Erythroblast (primary cell): Measurements from ENCODE around the gene CCN2.
"Not testable (repeated sequence)": the region's sequence is repeated elsewhere in the genome, so short reads cannot be mapped to it uniquely, and the experiment has no call there.

ENCODE experiments used
- DNase-seq, 2 experiments: peaks; one replicate each; lab custom pipeline; 2025; lab: John Stamatoyannopoulos, UW
- GATA1 ChIP-seq: IDR thresholded peaks from 2 replicates; pipeline ENCODE4 v1.6.1; 2011; ENCODE audit warnings: low read depth, mild to moderate bottlenecking, control low read depth, low read length, moderate library complexity
- POLR2A ChIP-seq: IDR thresholded peaks from 2 replicates; pipeline ENCODE4 v1.6.1; 2011; ENCODE audit warnings: mild to moderate bottlenecking, low read length

The CCN2 gene

GRCh38 chr6:131917318-131917717, 33.9 kb downstream of the CCN2 start:
- TF ChIP-seq POLR2A (no peak), GATA1 (no peak)
- no peak for DNase-seq

DNA sequence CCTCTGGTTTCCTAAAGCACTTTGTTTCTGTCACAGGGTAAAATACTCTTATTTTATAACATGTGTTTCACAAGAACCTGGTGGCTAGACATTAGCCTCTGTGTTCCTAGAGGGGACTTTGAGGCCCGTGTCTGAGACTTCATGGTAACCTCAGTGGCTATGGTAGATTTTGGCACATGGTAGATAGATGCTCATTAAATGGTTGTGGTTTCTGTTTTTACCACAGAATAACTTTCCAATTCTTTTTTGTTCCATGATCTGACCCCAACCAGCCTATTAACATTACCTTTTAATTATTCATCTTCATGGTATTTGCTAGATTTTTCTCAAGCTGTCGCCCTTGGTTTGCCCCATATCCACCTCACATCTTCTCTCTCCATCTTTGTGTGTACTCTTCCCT, 34.3 kb downstream of the CCN2 start:
- DNase-seq = no peak
- TF ChIP-seq POLR2A (no peak), GATA1 (no peak)

DNA sequence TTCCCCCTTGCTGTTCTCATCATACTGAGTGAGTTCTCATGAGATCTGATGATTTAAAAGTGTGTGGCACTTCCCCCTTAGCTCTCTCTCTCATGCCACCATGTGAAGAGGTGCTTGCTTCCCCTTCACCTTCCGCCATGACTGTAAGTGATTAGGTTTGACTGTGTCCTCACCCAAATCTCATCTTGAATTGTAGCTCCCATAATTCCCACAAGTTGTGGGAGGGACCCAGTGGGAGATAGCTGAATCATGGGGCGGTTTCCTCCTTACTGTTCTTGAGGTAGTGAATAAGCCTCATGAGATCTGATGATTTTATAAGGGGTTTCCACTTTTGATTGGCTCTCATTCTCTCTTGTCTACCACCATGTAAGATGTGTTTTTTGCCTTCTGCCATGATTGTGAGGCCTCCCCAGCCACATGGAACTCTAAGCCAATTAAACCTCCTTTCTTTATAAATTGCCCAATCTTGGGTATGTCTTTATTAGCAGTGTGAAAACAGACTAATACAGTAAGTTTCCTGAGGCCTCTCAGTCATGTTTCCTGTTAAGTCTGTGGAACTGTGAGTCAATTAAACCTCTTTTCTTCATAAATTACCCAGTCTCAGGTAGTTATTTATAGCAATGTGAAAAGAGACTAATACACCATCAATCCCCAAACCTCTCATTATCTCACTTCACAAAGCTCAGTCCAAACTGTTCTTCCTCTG, 34.9 kb downstream of the CCN2 start:
- not testable (repeated sequence) for DNase-seq

- TF ChIP-seq POLR2A (no peak), GATA1 (no peak)
- DNase-seq = peak; percentile 64 to 77
Measured at GRCh38 chr6:131914967-131915751, 36.0 kb downstream of the CCN2 start.

GRCh38 chr6:131914234-131914633, 36.9 kb downstream of the CCN2 start:
- no peak for DNase-seq
- TF ChIP-seq GATA1 (no peak), POLR2A (no peak)

- TF ChIP-seq POLR2A (no peak), GATA1 (no peak)
- DNase-seq = no peak
Measured at GRCh38 chr6:131911951-131912350, 39.2 kb downstream of the CCN2 start.

- no peak for DNase-seq
Measured at GRCh38 chr6:131910956-131911355, 40.2 kb downstream of the CCN2 start.

DNA sequence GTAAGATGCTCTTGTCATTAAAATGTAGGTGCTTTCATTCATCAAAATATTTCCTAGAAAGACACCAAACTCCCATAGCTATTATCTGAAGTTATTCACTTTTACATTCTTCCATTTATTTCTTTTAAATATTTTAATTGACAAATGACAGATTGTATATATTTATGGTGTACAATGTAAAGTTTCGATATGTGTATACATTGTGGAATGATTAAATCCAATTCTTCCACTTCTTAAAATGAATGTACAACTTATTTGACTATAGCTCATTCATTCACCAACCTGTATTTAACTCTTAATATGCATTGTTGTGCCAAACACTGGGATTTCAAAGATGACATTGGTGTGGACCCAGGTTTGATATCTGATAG, 41.0 kb downstream of the CCN2 start:
- TF ChIP-seq GATA1 = no peak
- no peak for TF ChIP-seq POLR2A
- DNase-seq = no peak

More at GRCh38 chr6:131910956-131911355, 40.2 kb downstream of the CCN2 start:
- TF ChIP-seq GATA1 (no peak), POLR2A (no peak)

DNA sequence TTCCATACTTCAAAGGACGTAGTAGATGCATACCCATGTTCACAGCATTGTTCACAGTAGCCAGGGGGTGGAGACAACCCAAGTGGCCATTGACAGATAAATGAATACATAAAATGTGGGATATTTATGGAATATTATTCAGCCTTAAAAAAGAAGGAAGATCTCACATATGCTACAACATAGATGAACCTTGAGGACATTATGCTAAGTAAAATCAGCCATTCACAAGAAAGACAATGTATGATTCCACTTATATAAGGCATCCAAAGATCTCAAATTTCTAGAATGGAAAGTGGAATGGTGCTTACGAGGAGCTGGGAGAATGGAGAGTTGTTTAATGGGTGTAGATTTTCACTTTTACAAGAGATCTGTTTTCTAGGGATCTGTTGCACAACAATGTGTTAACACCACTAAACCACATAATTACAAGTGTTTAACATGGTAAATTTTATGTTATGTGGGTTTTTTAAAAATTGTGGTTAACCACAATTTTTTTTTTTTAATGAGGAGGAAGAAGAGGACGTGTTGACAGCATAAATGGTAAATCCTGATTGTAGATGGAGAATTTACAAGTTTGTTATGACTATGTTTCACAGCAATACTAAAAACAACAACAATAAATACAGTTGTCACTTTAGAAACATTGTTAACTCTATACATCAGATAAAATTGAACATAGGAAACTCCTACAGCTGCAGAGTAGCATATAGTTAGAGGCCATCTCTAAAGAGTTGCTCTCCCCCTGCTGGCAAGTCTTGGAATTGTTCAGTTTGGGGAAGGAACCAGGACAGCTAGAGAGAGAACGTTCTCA, 41.6 kb downstream of the CCN2 start:
- TF ChIP-seq POLR2A = no peak
- TF ChIP-seq GATA1 = no peak
- DNase-seq = peak; percentile 66 to 77

- DNase-seq = not testable (repeated sequence)
Measured at GRCh38 chr6:131908787-131909186, 42.4 kb downstream of the CCN2 start.

GRCh38 chr6:131903734-131904133, 47.4 kb downstream of the CCN2 start:
- DNase-seq = not testable (repeated sequence)

DNA sequence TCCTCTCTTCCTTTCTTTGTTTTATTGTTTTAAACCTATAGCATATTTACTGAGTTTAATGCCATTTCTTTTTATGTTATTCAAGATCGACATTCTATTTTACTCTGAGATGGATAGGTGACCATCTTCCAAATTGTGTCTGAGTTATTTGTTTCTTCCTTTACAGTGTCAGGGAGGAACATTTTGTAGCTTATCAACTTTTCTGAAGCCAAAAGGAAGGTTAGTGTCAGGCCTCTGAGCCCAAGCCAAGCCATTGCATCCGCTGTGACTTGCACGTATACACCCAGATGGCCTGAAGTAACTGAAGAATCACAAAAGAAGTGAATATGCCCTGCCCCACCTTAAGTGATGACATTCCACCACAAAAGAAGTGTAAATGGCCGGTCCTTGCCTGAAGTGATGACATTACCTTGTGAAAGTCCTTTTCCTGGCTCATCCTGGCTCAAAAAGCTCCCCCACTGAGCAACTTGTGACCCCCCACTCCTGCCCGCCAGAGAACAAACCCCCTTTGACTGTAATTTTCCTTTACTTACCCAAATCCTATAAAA, 49.8 kb downstream of the CCN2 start:
- not testable (repeated sequence) for DNase-seq

DNA sequence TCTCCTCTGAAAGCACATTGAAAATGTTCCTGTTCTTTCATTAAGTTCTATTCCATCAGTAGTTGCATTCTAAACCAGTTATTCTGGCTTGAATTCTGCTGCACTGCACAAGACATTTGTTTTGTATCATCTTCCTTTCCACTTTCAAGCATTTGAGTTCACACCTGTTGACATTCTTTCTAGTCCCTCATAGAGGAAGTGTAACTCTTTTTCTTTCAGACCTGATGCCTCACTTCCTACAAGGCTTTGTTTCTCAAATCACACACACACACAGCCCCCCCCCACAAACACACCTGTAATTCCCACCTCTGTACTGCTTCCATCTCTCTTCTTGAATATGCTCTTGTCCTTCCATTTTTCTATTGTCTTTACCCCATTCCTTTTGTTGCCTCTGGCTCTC, 50.9 kb downstream of the CCN2 start:
- TF ChIP-seq GATA1 = no peak
- no peak for TF ChIP-seq POLR2A
- DNase-seq = no peak

GRCh38 chr6:131898718-131899117, 52.5 kb downstream of the CCN2 start:
- no peak for TF ChIP-seq POLR2A
- no peak for TF ChIP-seq GATA1
- DNase-seq = no peak
